Smooth muscle cell (in vitro differentiated cells): ENCODE data around the gene MUC13. TPM values are rescaled to one million over a fixed set of nuclear protein-coding genes. Genes with fewer than 3 reads are reported as not detected.

Experiments used
- polyA plus RNA-seq: library from polyadenylated mRNA; unstranded; fragments of >200 nt; fragmentation: Nextera tagmentation; extraction: Ambion mirVana; gene quantifications from 2 replicates; pipeline ENCODE4 v1.2.1, GENCODE V29; 2016
- total RNA-seq: library from RNA; depleted of rRNA; stranded (reverse); fragments of >200 nt; gene quantifications from 2 replicates; pipeline ENCODE4 v1.2.3, GENCODE V29; 2014

The MUC13 gene
- total and polyA plus RNA-seq, 2 experiments from 2014 or later: 0.04 TPM; not detected in 1

Other genes with a start within 250 kb of the MUC13 start
- 16.9 and 79.2 TPM in 2 replicates for gene UMPS, start 204.3 kb downstream of the MUC13 start, total RNA-seq
- gene UMPS, start 204.3 kb downstream of the MUC13 start, polyA plus RNA-seq: 22.3 and 26.4 TPM in 2 replicates
- 332 and 343 TPM in 2 replicates for gene ITGB5, start 47.4 kb downstream of the MUC13 start, total RNA-seq
- gene ITGB5, start 47.4 kb downstream of the MUC13 start, polyA plus RNA-seq: 276 and 403 TPM in 2 replicates
- 43.5 and 50.3 TPM in 2 replicates for gene HEG1, start 121.2 kb upstream of the MUC13 start, total RNA-seq
- gene HEG1, start 121.2 kb upstream of the MUC13 start, polyA plus RNA-seq: 28.0 and 32.8 TPM in 2 replicates